Measurements from ENCODE around the gene MISP.

GRCh38 chr19:811506-812048 is 60.7 kb downstream of the MISP start:
- TF ChIP-seq BRCA1 (IDR thresholded peaks at IDR 0.05; ENCODE audit: low read depth, low read length) (no peak), HCFC1 (IDR thresholded peaks at IDR 0.05; ENCODE audit: low read length) (no peak)
- TF ChIP-seq, protein P1, sequence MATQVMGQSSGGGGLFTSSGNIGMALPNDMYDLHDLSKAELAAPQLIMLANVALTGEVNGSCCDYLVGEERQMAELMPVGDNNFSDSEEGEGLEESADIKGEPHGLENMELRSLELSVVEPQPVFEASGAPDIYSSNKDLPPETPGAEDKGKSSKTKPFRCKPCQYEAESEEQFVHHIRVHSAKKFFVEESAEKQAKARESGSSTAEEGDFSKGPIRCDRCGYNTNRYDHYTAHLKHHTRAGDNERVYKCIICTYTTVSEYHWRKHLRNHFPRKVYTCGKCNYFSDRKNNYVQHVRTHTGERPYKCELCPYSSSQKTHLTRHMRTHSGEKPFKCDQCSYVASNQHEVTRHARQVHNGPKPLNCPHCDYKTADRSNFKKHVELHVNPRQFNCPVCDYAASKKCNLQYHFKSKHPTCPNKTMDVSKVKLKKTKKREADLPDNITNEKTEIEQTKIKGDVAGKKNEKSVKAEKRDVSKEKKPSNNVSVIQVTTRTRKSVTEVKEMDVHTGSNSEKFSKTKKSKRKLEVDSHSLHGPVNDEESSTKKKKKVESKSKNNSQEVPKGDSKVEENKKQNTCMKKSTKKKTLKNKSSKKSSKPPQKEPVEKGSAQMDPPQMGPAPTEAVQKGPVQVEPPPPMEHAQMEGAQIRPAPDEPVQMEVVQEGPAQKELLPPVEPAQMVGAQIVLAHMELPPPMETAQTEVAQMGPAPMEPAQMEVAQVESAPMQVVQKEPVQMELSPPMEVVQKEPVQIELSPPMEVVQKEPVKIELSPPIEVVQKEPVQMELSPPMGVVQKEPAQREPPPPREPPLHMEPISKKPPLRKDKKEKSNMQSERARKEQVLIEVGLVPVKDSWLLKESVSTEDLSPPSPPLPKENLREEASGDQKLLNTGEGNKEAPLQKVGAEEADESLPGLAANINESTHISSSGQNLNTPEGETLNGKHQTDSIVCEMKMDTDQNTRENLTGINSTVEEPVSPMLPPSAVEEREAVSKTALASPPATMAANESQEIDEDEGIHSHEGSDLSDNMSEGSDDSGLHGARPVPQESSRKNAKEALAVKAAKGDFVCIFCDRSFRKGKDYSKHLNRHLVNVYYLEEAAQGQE (IDR thresholded peaks at IDR 0.05; ENCODE audit: low read depth, low read length) = no peak

Measured in GM12878 (cell line).